GM21529 (cell line): ENCODE results near the gene KIAA1614.
A peak's percentile ranks its signal among the peaks of the same experiment; 100 is the strongest.

Source experiments
- ATAC-seq: cut with Tn5 transposase; IDR thresholded peaks from one replicate; pipeline ENCODE4 v1.9.1; 2021; ENCODE audit not compliant: unreplicated experiment

The KIAA1614 gene, protein sequence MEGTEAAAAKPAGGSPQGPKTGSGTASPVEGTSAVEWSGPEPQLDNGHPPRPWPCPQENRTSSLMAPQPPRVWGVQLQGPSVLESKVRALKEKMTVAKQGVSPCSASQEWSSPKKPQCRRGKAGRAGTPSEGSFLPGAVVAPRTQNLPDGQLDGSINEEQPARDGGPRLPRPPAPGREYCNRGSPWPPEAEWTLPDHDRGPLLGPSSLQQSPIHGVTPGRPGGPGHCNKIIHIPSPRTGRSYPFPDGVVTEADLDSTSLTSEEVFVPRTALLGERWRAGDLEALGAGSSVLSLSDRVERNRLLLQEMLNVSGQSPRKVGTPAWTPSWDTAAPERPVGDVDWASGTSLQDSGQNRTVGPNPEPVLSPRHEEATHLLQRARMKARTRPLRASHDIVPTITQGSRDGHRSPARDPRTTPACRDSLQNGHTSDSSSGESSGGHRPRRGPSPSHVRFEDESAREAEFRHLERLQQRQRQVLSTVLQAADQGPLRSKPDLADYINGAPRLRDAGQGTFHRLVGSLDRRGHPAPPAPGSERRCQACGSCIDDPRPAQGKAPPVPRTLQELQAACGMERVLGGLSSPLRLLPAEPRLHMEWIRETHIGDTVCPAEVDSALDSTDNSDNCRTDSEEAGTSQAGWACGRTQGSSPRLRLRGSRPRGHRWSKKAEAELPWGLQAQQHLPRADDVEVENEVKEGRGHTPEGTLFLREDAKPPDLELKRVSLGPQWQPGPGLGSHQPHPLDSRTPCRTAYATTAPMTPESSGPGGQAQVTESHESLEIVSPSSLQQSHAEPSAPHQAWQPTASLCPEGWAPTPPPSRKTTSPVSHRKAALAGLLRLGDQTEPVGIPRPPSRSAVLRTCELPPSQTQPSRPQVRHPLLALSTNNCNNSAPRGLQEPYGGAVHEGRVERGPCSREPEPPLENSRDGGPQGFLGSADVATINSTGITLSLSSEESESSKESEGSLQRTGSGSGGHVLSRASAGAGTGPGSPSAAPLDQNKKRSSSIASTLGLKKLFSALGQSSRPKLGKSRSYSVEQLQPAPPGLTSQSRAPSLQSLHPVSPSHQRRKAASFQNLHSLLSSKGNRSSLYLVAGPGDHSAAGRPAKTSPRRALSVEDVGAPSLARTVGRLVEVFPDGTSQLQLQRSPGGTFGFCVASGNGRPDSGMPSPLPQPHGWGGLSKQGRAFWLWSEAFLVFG

DNA sequence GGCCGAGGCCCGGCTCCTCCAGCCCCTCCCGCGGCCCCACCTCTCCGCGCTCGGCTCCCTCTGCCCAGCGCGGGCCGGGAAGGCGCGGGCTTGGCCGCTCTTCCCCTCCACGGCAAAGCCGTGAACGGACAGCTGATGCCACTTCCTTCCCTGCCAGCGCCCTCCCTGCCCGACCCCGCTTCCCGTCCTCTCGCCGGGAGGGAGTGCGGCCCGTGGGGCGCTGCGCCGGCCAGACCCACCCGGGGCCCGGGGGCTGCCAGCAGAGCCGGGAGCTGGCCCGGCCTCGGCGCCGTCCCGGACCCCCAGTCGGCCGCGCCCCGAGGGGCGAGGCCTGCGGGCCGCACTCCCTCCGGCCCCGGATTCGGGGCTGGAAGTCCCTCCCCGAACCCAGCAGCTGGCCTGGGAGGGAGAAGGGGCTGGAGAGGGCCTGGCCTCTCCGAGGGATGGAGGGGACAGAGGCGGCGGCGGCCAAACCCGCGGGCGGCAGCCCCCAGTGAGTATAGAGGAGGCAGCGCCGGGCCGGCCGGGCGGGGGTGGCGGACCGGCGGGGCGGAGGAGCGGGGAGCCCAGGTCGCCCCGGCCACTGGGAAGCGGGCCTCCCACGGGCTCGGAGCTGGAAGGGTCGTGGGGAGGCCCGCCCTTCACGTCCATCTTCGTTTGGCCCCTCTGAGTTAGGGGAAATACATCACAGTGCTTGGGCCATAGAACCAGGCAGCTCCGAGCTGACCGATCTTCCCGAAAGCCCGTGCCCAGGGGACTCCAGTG, at the start of gene KIAA1614:
Gene KIAA1614, plus strand, starts transcription at position 97 of the 765 bp plus-strand sequence. Its CDS starts 347 bp downstream, at position 444.
- ATAC-seq: no peak

DNA sequence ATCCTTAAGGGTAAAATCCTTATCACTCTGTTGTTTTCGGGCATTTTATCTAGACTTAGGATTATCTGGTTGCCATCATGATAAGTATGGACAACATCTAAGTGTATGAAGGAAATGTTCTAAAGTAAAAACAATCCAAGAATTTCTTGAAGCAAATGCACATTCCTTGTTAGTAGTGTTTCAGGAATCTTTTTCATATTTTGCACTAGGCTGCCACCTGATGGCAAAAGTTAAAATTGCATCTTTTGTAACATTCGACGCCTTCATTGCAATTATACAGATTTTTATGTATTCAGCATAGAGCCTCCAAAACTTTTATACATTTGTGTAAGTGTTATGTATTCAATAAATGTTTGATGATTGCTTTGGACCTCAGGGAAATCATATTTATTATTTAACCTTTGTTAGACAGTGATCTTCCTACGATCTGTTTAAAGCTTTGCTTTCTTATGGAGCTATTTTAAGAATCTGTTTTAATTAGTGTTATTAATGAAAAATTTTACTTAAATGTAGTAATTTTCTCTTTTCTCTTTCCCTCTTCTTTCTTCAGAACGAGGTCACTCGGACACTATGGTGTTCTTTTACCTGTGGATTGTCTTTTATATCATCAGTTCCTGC, 49.4 kb upstream of the KIAA1614 start:
- ATAC-seq: no peak

DNA sequence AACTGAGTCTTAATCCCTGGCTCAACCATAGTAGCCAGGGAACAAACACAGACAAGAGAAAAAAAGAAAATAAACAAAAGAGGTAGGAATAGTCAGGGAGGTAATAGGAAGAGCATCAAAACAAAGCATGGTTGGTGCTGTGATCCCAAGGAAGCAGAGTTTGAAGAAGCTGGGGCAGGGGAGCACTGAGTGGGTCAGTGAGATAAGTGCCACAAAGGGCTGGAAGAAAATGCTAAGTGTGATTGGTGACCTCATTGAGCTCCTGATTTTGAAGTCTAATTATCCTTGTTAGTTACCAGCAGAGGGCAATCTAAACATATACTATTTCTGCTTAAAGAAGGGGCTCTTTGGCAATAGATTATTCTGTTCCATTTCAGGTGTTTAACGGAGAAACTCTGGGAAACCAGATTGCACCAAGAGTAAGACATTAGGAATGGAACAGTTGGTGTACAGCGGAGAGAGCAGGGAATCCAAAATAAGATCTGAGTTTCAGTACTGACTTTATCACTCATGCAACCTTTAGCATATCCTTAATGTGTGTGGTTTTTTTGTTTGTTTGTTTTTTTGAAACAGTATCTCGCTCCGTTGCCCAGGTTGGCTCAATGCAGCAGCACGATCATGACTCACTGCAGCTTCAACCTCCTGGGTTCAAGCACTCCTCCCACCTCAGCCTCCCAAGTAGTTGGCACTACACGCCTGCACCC, 30.7 kb upstream of the KIAA1614 start:
- ATAC-seq: no peak

DNA sequence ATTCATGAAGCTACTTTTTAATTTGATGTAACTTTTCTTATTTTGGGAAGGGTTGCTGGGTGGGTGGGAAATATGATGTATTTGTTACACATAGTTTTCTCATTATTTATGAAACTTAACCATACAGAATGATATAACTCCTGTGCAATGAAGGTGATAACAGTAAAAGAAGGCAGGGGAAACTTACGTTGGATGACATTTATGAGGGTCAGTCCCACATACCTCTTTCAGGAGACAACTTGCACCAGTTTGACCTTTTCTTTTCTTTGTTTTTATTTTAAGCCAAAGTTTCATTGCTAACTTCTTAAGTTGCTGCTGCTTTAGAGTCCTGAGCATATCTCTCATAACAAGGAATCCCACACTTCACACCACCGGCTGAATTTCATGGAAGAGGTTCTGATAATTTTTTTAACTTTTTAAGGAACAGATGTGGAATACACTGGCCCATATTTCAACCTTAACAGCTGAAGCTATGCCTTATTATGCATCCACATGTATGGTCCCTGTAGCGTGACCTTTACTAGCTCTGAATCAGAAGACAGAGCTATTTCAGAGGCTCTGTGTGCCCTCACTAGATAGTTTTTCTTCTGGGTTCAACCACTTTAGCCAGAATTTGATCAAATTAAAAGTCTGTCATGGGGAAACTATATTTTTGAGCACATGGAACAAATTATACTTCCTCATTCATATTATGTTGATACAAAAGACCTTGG, 28.0 kb upstream of the KIAA1614 start:
- ATAC-seq: no peak

DNA sequence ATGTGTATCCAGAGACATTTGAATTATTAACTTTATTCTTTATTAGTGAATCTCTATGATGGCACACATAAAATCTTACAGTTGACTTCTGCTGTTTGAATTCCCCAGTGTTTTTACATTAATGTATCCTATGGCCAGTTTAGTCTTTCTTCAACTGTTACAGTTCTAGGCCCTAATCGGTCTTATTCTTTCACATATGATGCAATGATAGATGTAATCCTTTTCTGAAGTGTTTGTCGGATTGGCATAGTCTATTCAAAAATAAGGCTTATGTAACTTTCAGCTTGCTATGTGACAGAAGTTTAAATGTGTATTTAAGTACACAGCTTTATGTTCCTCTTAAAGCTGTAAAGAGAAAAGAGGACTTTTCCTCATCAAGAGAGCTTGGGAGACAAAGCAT, 26.4 kb upstream of the KIAA1614 start:
- ATAC-seq: no peak

DNA sequence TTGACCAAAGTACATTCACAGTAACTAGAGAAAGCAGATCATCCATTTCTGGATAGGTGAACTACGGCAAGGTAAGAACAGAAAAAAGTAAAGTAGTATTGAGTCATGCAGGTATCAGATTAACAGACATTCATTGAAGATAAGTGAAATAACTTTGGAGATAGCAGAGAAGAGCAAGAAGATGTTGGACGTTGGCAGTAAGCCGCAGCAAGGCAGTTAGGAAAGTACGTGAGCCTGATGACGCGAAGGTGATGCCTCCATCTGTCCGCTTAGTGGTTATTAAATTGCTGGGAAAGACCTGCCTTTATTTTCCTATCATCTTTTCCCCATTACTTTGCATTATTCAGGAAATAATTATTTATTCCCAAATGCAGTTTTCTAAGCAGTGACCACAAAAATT, 24.9 kb upstream of the KIAA1614 start:
- ATAC-seq: no peak

DNA sequence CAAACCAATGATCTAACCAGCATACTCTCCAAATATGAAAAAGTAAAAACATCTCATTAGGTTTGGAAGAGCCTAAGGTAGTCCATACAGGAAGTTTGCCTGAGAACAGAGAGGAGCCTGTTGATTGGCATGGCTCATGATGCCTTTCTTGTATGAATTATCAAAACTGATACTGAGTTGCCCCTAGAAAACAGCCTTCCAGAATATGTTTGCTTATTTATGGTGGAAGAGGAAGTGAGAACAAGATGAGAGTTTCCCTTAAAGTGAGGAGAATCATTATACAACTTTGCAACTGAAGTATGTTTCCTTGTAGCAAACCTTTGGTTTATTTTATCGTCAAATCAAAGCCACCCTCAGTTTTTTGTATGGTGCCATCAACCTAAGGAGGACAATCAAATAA, 23.8 kb upstream of the KIAA1614 start:
- ATAC-seq: peak; percentile 88

DNA sequence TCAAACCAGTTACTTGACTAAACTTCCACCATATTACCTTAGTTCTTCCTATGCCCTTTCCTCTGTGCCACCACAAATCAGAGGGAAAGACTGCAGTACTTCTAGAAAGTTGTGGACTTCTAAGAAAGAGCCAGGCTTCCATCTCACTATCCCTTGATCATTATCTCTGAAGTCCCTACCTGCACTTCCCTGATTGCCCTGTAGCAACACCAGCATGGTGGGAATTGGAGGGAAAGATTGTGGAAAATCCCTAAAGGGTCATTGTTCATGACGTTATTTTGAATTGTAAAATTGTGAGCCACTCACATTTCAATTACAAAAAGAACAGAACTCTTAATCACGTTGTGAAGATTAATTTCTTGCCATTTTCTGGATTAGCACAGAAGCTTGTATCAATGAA, 23.4 kb upstream of the KIAA1614 start:
- ATAC-seq: no peak

DNA sequence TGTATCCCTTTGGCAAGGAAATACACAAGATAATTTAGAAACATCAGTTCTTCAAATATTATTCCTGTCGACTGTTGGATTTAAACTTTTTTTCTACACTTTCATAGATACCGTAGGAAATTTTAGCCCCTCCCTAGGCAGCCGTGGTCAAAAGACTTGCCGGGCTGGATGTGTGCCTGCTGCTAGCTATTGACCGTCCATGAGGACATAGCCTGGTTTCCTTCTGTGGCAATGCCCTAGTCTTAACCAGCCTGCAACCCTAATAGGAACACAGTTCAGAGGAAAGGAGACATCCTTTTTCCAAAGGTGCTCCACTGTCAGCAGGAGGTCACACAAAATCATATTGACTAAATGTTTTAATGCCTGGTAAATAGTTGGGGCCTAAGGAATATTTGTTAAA, 20.4 kb upstream of the KIAA1614 start:
- no peak for ATAC-seq

DNA sequence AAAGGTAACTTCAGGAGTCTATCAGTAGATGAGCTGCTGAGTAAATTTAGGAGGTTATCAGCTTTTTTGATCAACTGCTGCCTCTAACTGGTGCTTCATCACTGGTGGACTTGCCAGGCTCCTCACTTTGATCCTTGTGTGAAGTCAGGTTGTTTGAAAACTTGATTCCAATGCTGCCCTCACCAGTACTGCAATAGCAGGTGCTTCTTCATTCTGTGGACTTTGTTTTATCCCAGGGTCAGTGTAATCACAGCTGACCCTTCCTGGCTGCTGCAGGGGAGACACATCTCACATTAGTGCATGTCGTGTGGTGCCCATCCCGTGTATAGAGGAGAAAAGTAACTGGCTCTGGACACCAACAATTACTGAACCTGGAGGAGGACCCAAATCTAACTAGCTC, 20.0 kb upstream of the KIAA1614 start:
- no peak for ATAC-seq

DNA sequence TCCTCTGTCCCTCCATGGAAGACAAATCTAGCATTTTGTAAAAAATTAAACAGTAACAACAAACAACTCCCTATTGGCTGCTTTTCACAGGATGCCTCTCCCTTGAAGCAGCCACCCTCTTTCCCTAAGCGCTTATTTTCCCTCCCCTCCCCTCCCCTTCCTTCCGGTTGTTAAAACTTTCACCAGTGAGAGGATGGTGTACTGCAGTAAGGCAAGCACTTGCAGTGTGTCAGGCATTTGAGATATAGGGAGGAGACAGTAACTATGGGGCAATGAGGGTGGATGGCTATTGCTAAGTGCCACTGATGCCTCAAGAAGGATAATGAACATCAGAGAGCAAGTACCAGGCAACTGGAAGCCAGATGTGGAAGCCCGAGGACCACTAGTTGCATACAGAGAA, 19.1 kb upstream of the KIAA1614 start:
- ATAC-seq: no peak

DNA sequence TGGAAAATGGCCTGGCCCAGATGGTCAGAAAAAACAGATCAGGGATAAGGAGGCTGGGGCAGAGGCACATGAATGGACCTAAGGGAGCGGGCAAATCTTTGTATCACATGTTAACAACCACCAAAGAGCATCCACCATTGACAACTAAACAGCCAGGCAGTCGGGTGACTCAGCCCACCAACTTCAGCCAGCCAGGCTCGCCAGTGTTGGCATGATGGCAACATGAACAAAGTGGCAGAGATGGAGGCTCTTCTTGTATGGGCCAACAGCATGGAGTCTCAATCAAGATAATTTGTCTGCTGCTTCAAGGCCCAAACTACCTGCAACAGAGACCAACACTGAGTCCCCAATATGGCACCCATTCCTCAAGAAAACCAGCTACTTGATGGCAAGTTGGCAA, 16.5 kb upstream of the KIAA1614 start:
- no peak for ATAC-seq

DNA sequence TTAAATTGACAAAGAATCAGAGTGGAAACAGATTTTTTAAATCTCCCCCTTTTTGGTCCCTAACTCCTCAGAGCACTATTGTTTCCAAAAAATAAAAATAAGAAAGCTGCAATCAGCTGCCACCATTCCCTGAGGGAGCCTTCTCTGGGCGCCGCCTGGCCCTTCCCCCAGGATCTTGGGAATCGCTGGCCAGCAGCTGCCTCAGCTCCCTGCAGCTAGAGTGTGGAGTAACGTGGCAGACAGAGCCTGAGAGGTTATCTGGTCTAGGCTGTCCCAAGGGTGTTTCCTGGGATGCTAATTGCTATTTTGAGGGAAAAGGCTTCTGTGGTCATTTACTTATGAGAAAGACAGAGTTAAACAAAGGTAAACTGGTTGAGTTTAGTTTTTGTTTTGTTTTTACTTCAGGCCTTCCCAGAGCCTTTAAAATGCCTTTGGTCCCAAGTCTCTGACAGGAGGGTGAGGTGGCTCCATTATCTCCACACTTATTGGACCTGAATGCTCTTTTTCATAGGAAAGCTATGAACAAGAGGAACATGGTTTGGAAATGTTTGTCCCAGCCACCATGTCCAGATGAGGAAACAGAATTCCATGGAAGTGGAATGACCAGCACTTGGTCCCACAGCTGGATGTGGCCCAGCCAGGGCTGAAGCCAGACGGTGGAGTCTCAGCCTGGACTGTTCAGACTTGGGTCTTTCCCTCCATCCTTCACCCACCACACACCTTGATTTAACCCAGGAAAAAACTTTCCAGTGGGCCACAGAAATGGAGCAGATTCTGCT, 14.1 kb upstream of the KIAA1614 start:
- no peak for ATAC-seq

DNA sequence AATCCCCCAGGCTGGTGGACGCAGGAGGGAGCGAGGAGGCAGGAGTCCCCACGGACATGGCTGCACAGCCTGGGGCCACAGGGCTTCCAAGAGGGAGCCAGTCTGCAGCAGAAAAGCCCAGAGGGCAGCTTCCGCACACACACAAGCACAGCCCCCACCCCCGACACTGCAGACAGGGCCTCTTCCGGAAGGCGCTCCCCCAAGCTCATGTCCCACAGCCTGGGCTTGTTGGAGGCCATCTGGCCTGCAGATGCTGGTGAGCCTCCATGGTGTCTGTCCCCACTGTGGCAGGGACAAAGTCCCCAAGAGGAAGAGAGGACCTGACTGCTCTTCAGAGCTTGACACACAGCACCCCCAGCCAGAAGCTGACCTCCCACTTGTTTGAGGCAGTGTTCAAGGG, 13.4 kb upstream of the KIAA1614 start:
- no peak for ATAC-seq

DNA sequence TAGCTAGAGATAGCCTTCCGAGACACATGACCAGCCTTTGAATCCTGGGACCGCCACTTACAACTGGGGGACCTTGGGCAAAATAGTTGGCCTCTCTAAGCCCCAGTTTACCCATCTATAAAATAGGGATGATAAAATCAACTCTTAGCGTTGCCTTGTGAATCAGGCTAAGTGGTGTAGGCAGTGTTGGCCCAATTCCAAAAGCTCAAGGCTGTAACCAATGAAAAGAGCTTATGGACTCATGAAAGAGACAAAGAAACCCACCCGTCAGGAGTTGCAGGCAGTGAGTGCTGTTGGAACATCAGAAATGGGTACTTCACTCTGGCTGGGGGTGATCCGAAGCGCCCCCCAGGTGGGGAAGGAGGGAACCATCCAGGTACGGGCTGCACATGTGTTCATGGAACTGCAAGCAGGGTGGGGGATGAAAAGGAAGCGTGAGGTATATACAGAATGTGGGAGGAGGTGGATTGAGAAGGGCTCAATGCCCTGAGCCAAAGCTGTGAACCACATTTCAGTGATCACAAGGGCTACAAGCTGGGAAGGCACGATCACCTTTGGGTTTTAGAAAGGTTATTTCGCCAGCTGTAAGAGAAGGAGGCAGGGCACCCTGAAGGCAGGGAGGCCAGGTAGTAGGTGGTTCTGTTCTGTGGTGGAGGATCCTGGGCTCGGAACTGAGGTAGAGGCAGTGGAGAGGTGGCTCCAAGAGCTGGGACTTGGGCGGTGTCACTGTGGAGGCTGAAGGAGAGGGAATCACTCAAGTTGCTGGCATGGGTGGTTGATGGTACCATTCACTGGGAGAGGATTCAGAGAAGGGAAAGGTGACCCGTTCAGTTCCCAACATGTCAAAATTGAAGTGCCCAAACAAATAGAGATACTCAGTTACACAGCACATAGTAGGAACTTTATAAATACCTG, 11.4 kb upstream of the KIAA1614 start:
- ATAC-seq: no peak

DNA sequence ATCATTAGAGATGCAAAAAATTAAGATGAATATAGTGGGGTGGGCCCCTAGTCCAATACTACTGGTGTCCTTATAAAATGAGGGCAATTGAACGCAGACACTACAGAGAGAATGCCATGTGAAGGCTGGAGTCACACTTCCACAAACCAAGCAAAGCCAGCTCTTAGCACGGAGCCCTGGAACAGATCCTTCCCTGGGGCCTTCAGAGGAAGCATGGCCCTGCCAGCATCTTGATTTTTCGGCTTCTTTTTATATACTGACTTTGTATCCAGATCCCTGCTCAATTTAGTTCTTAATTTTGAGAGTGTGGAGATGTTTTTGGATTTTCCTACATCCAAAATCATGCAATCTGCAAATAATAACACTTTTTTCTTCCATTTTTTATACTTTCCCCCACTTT, 10.2 kb upstream of the KIAA1614 start:
- no peak for ATAC-seq

DNA sequence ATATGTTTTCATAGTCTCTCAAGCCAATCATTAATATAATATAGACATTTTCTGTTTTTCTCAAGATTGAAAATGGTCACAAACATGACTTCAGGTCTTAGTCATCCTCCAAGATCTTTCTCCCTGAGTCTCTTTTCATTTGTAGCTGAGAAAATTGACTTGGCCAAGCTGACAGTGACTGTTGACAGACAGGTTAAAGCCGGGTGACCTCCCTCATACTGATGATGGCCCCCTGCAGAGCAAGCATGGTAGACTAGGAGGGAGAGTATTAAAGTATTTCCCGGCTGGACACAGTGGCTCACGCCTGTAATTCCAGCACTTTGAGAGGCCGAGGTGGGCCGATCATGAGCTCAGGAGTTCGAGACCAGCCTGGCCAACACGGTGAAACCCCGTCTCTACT, 6.8 kb upstream of the KIAA1614 start:
- ATAC-seq: no peak
